Measurements from ENCODE around the gene SHISA5.
"Not testable (repeated sequence)": the region's sequence is repeated elsewhere in the genome, so short reads cannot be mapped to it uniquely, and the experiment has no call there.

SHISA5 gene

GRCh38 chr3:48475188-48475587 is 28.8 kb downstream of the SHISA5 start:
- DNase-seq, result no peak

DNA sequence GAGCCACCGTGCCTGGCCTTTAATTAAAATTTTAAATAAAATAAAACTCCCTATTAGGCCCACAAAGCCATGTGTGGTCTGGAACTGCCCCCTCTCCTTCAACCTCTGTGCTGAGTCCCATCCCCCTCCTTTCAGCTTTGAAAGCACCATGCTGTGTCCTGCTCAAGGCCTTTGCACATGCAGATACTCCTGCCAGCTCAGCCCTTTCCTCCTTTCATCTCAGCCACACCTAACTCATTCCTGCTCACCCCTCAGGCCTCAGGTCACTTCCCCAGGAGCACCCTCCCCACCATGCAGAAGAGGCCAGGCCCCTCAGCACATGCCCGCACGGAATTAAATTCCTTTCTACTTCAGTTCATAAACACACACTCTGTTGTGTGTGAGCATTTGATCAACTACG is 29.4 kb downstream of the SHISA5 start:
- DNase-seq, result no peak

- DNase-seq, result not testable (repeated sequence)
Observed at GRCh38 chr3:48474031-48474430, 29.9 kb downstream of the SHISA5 start.

- no peak for DNase-seq
Observed at GRCh38 chr3:48473617-48473952, 30.4 kb downstream of the SHISA5 start.

- peak; percentile 88 for DNase-seq
Observed at GRCh38 chr3:48472923-48473616, 30.9 kb downstream of the SHISA5 start.

GRCh38 chr3:48472673-48472922 is 31.4 kb downstream of the SHISA5 start:
- no peak for DNase-seq

GRCh38 chr3:48470286-48470685 is 33.7 kb downstream of the SHISA5 start:
- DNase-seq, result no peak

GRCh38 chr3:48469046-48469915 is 34.7 kb downstream of the SHISA5 start:
- DNase-seq, result no peak

DNA sequence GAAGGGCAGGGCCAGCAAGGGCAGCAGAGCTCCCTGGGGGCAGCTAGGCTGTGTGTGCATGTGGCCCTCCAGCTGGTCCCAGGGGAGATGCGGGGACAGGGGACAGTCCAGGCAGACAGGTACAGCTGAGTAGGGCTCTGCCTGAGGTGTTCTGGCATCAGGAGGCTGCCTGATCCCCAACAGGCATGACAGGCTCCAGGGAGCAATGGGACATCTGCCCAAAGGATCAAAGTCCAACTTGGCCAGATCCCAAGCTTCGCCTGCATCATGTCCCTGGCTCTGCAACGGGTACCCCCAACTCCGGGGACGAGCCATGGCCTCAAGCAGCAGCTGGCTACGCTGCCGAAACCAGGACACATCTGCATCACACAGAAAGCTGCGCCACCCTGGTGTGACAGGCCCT is 35.6 kb downstream of the SHISA5 start:
- no peak for DNase-seq

- no peak for DNase-seq
Observed at GRCh38 chr3:48467473-48468267, 36.3 kb downstream of the SHISA5 start.

- no peak for DNase-seq
Observed at GRCh38 chr3:48467110-48467454, 36.9 kb downstream of the SHISA5 start.

GRCh38 chr3:48466386-48467109 is 37.4 kb downstream of the SHISA5 start:
- DNase-seq, result no peak

- DNase-seq, result peak; percentile 69
Observed at GRCh38 chr3:48465531-48466378, 38.2 kb downstream of the SHISA5 start.

DNA sequence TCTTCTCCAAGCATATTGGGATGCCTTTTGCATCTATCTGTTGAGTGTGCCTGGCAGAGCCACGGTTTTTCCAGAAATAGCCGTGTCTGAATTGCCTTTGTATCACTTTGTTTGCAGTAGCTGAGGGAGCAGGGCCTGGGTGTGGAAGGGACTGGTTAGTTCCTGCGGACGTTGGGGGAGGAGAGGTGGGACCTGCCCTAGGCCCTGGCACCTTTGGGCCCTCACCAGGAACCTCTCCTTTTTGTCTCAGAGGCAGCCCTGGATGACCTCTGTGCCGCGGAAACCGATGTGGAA is 38.8 kb downstream of the SHISA5 start:
- DNase-seq, result no peak

GRCh38 chr3:48464713-48465221 is 39.2 kb downstream of the SHISA5 start:
- no peak for DNase-seq

GRCh38 chr3:48463703-48464102 is 40.3 kb downstream of the SHISA5 start:
- DNase-seq, result no peak

- DNase-seq, result not testable (repeated sequence)
Observed at GRCh38 chr3:48461767-48462166, 42.2 kb downstream of the SHISA5 start.

GRCh38 chr3:48460517-48460902 is 43.5 kb downstream of the SHISA5 start:
- no peak for DNase-seq

DNA sequence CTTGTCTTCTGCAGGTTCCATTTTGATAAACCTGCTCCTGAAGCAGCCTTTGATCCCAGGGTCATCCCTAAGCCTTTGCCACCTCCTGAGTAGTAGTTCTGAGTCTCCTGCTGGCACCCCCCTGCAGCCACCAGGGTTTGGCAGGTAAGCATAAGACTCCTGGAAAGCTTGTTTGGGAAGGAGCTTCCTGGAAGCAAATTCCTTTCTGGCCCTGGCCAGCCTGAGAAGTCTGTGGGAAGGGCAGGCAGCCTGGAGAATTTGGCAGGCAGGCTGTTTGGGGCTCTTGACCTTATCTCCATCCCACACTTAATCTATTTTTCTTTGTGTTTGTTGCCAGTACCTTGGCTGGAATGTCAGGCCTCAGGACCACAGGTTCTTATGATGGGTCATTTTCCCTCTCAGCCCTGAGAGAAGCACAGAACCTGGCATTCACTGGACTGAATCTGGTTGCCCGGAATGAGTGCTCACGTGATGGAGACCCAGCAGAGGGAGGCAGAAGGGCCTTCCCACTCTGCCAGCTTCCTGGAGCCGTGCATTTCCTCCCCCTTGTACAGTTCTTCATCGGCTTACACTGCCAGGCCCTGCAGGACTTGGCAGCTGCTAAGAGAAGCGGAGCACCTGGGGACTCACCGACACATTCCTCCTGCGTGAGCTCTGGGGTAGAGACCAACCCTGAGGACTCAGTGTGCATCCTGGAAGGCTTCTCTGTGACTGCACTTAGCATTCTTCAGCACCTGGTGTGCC is 44.0 kb downstream of the SHISA5 start:
- no peak for DNase-seq

DNA sequence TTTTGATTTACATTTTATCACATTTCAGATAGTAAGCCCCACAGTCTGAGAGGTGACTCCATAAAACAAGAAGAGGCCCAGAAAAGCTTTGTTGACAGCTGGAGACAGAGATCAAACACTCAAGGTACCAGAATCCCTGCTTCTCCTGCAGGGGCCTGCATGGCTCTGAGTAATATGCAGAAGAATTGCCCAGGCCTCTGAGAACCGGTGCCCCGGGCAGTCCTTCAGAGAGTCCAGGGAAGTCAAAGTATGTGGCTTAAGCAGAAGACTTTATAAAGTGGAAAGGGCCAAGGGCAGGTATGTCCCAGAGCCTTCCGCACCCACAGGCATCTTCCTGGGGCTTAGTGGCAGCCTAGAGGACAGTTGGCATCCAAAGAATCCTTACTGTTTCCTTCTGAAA is 44.6 kb downstream of the SHISA5 start:
- DNase-seq, result no peak

- no peak for DNase-seq
Observed at GRCh38 chr3:48456456-48456855, 47.5 kb downstream of the SHISA5 start.

DNA sequence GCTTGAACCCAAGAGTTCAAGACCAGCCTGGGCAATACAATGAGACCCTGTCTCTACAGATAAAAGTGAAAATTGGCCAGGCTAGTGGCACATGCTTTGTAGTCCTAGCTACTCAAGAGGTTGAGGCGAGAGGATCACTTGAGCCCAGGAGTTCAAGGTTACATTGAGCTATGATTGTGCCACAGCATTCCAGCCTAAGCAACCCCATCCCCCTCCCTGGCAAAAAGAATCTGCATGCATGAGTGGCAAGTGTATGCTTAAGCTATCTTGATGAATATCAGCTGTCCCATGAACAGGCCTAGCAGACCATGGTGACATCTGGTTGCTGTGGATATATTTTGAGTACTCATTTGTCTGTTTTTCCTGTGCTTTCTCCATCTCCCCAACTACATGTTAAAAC is 52.7 kb downstream of the SHISA5 start:
- DNase-seq, result no peak
